ENCODE measurements around the gene LMO4. TPM values are rescaled to one million over a fixed set of nuclear protein-coding genes. Genes with fewer than 3 reads are reported as not detected.

LMO4 gene
- total and polyA plus RNA-seq, 8 donors, result 10.5 to 35.1 (median 21.2) TPM

GRCh38 chr1:87296206-87296605 is 32.5 kb upstream of the LMO4 start:
- DNase-seq, result no peak
- H3K4me3 ChIP-seq, result no peak overlapping the region
- H3K4me1 ChIP-seq, result no peaks in the 10 kb centered on the region
- FAIRE-seq, result no peak
- ATAC-seq, result no peak
- intact Hi-C loops (cut with DNase I), result loop anchor here in 1 of 3 donors (10.0 kb wide), 1 partner anchor 1009 kb away; no protein-coding TSS in a partner anchor
- 83 to 91% methylated on average over 6 of the region's 6 CpGs for WGBS, 2 donors
- no peak overlapping the region for H3K27ac ChIP-seq
- no peak for TF ChIP-seq CTCF (IDR thresholded peaks at IDR 0.05)
- H3K27me3 ChIP-seq, result no peaks in the 10 kb centered on the region
- no peaks in the 10 kb centered on the region for H3K36me3 ChIP-seq
- no peaks in the 10 kb centered on the region for H3K9me3 ChIP-seq

GRCh38 chr1:87299661-87300060 is 29.0 kb upstream of the LMO4 start:
- intact Hi-C loops (cut with DNase I), result loop anchor here in 1 of 3 donors (10.0 kb wide), 1 partner anchor 1005 kb away; no protein-coding TSS in a partner anchor
- H3K9me3 ChIP-seq, result no peaks in the 10 kb centered on the region
- ATAC-seq (no peak), DNase-seq (no peak), FAIRE-seq (no peak)
- no peaks in the 10 kb centered on the region for H3K36me3 ChIP-seq
- H3K27ac ChIP-seq, result no peak overlapping the region
- H3K4me1 ChIP-seq, result no peaks in the 10 kb centered on the region
- 75 to 77% methylated on average over 1 of the region's 1 CpG for WGBS, 2 donors
- no peak for TF ChIP-seq CTCF (IDR thresholded peaks at IDR 0.05)
- no peak overlapping the region for H3K4me3 ChIP-seq
- no peaks in the 10 kb centered on the region for H3K27me3 ChIP-seq

- no peaks in the 10 kb centered on the region for H3K9me3 ChIP-seq
- intact Hi-C loops (cut with DNase I), result no loop called here
- TF ChIP-seq CTCF (IDR thresholded peaks at IDR 0.05), result no peak
- H3K4me1 ChIP-seq, result no peaks in the 10 kb centered on the region
- no peak overlapping the region for H3K27ac ChIP-seq
- 81 to 86% methylated on average over 8 of the region's 8 CpGs for WGBS, 2 donors
- no peaks in the 10 kb centered on the region for H3K36me3 ChIP-seq
- FAIRE-seq (no peak), ATAC-seq (no peak), DNase-seq (no peak)
- H3K27me3 ChIP-seq, result no peaks in the 10 kb centered on the region
- no peak overlapping the region for H3K4me3 ChIP-seq
These were observed 28.1 kb upstream of the LMO4 start for GRCh38 chr1:87300628-87301027.

GRCh38 chr1:87305151-87305550 is 23.5 kb upstream of the LMO4 start:
- Histone ChIP-seq H3K9me3 (no peaks in the 10 kb centered on the region), H3K27ac (no peak overlapping the region), H3K4me1 (no peaks in the 10 kb centered on the region), H3K27me3 (no peaks in the 10 kb centered on the region), H3K4me3 (no peak overlapping the region), H3K36me3 (no peaks in the 10 kb centered on the region)
- intact Hi-C loops (cut with DNase I), result no loop called here
- FAIRE-seq (no peak), DNase-seq (no peak), ATAC-seq (no peak)
- TF ChIP-seq CTCF (IDR thresholded peaks at IDR 0.05), result no peak
- 74 to 85% methylated on average over 5 of the region's 5 CpGs for WGBS, 2 donors

GRCh38 chr1:87305762-87306161 is 22.9 kb upstream of the LMO4 start:
- FAIRE-seq (no peak), DNase-seq (no peak), ATAC-seq (no peak)
- Histone ChIP-seq H3K4me1 (no peaks in the 10 kb centered on the region), H3K9me3 (no peaks in the 10 kb centered on the region), H3K4me3 (no peak overlapping the region), H3K27ac (no peak overlapping the region), H3K27me3 (no peaks in the 10 kb centered on the region), H3K36me3 (no peaks in the 10 kb centered on the region)
- intact Hi-C loops (cut with DNase I), result no loop called here
- 64 to 77% methylated on average over 7 of the region's 7 CpGs for WGBS, 2 donors
- no peak for TF ChIP-seq CTCF (IDR thresholded peaks at IDR 0.05)
